Esophagus squamous epithelium (tissue), 4 donors: ENCODE results near the gene PDXDC1.
"Not testable (repeated sequence)": the region's sequence is repeated elsewhere in the genome, so short reads cannot be mapped to it uniquely, and the experiment has no call there.

Experiments used
- CTCF ChIP-seq, 6 experiments: fragments of 450-650 bp in 4 of 6; fragments of 200-600 bp in 2 of 6; sonication (generic) in 2 of 6; IDR thresholded peaks; one replicate each; pipeline ENCODE4 v1.5.1; 2016 to 2019; ENCODE audit warnings: antibody characterized with exemption in 6 of 6, mild to moderate bottlenecking in 4 of 6, moderate library complexity in 4 of 6
- POLR2A ChIP-seq, 4 donors: fragments of 450-650 bp; IDR thresholded peaks; one replicate each; pipeline ENCODE4 v1.6.1; 2017; ENCODE audit warnings: antibody characterized with exemption in 4 of 4, mild to moderate bottlenecking in 4 of 4, moderate library complexity in 3 of 4

GRCh38 chr16:15025234-15025951, 50.6 kb downstream of the PDXDC1 start:
- TF ChIP-seq CTCF, POLR2A (IDR thresholded peaks at IDR 0.05): not testable (repeated sequence)
